Lung (tissue), 12 donors: ENCODE results near the gene PCDHGA7. TPM values are rescaled to one million over a fixed set of nuclear protein-coding genes. Genes with fewer than 3 reads are reported as not detected.
A peak's percentile ranks its signal among the peaks of the same experiment; 100 is the strongest.

Experiments
- ATAC-seq: fragments of 200-7000 bp; cut with Tn5 transposase; one replicate; pipeline ENCODE4 v1.9.1; 2020; ENCODE audit warnings: moderate number of reproducible peaks; ENCODE audit not compliant: insufficient read depth, low FRiP score
- DNase-seq, 3 donors: peaks; one replicate each; pipeline ENCODE4 v3.0.0-alpha.2; 2013 to 2017
- H3K27ac ChIP-seq, 2 donors: one replicate each; pipeline ENCODE4 v1.5.1; 2013; ENCODE audit warnings: mild to moderate bottlenecking in 2 of 2, moderate library complexity in 2 of 2, control low read depth in 1 of 2, inconsistent platforms in 1 of 2, low read depth in 1 of 2, low read length in 1 of 2
- H3K27me3 ChIP-seq, 3 donors: one replicate each; pipeline ENCODE4 v1.5.1; 2013; ENCODE audit warnings: low read length in 2 of 3; ENCODE audit not compliant: control insufficient read depth in 3 of 3, insufficient read depth in 3 of 3
- H3K36me3 ChIP-seq, 4 donors: one replicate each; pipeline ENCODE4 v1.5.1; 2013; ENCODE audit warnings: low read length in 4 of 4, mild to moderate bottlenecking in 1 of 4, moderate library complexity in 1 of 4; ENCODE audit not compliant: control insufficient read depth in 4 of 4, insufficient read depth in 4 of 4
- H3K4me1 ChIP-seq, 5 donors: one replicate each; pipeline ENCODE4 v1.5.1; 2013; ENCODE audit warnings: low read length in 5 of 5, mild to moderate bottlenecking in 2 of 5, moderate library complexity in 1 of 5; ENCODE audit not compliant: control insufficient read depth in 5 of 5, insufficient read depth in 5 of 5
- H3K4me3 ChIP-seq: one replicate; pipeline ENCODE4 v1.5.1; 2013; ENCODE audit warnings: mild to moderate bottlenecking, control low read depth, moderate library complexity
- H3K9ac ChIP-seq, 2 donors: one replicate each; pipeline ENCODE4 v1.5.1; 2013; ENCODE audit warnings: low read length in 2 of 2, control low read depth in 1 of 2; ENCODE audit not compliant: insufficient read depth in 1 of 2
- H3K9me3 ChIP-seq, 4 donors: one replicate each; pipeline ENCODE4 v1.5.1; 2013; ENCODE audit warnings: low read length in 3 of 4, mild to moderate bottlenecking in 1 of 4, moderate library complexity in 1 of 4; ENCODE audit not compliant: control insufficient read depth in 4 of 4, insufficient read depth in 3 of 4
- CTCF ChIP-seq: IDR thresholded peaks from 2 replicates; pipeline ENCODE4 v1.5.1; 2012; ENCODE audit warnings: mild to moderate bottlenecking; ENCODE audit errors: control extremely low read depth, extremely low read depth
- WGBS, 2 donors: extraction: QIAGEN DNeasy Blood & Tissue Kit; methylation state at CpG; one replicate each; pipeline ENCODE4 v1.1.7; 2013; 5-methylcytosine and 5-hydroxymethylcytosine counted together
- polyA plus RNA-seq, 2 donors: library from polyadenylated mRNA; stranded (reverse); fragments of 200-250 nt; gene quantifications; one replicate each; pipeline ENCODE4 v1.2.1, GENCODE V29; 2013
- total RNA-seq, 2 donors: library from RNA; depleted of rRNA in 1 of 2; stranded (reverse); fragments of >200 nt in 1 of 2; gene quantifications; one replicate each; pipeline ENCODE4 v1.2.1, GENCODE V29; 2014 to 2021
- donor health status: control.
- donor health status: control.
- donor health status: Bipolar disorder and iron deficiency.
- donor health status: healthy.
- donor health status: DM: yes; HTN: yes; CAD: no.

Gene PCDHGA7
- total and polyA plus RNA-seq, 4 donors: 0.23 to 6.3 (median 1.6) TPM

DNA sequence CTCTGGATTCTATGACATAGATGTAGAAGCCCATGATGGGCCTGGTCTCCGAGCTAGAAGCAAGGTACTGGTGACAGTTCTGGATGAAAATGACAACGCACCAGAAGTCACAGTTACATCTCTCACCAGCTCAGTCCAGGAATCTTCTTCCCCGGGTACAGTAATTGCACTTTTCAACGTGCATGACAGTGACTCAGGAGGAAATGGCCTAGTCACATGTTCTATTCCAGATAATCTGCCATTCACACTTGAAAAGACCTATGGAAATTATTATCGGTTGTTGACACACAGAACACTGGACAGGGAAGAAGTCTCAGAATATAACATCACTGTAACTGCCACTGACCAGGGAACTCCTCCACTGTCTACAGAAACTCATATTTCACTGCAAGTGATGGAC lies 26.4 kb upstream of the PCDHGA7 start:
- Histone ChIP-seq H3K36me3 (peaks cover 0 to 3% (median 0%) of the 10 kb centered on the region in 4 donors), H3K27me3 (no peaks in the 10 kb centered on the region), H3K9ac (no peak overlapping the region), H3K9me3 (peaks cover 11 to 49% (median 27%) of the 10 kb centered on the region in 4 donors), H3K4me1 (no peaks in the 10 kb centered on the region), H3K4me3 (no peak overlapping the region), H3K27ac (no peak overlapping the region)
- WGBS, 2 donors: 66 to 77% methylated on average over 5 of the region's 5 CpGs
- ATAC-seq (no peak), DNase-seq (no peak)
- no peak for TF ChIP-seq CTCF

- H3K4me3 ChIP-seq: no peak overlapping the region
- H3K9me3 ChIP-seq: peaks cover 11 to 50% (median 26%) of the 10 kb centered on the region in 4 donors
- DNase-seq (no peak), ATAC-seq (no peak)
- H3K27ac ChIP-seq: no peak overlapping the region
- WGBS, 2 donors: 44 to 50% methylated on average over 19 of the region's 19 CpGs
- H3K4me1 ChIP-seq: no peaks in the 10 kb centered on the region
- H3K36me3 ChIP-seq: peaks cover 0 to 3% (median 0%) of the 10 kb centered on the region in 4 donors
- no peak overlapping the region for H3K9ac ChIP-seq
- TF ChIP-seq CTCF: no peak
- no peaks in the 10 kb centered on the region for H3K27me3 ChIP-seq
These were observed 25.6 kb upstream of the PCDHGA7 start for GRCh38 chr5:141356950-141357349.

DNA sequence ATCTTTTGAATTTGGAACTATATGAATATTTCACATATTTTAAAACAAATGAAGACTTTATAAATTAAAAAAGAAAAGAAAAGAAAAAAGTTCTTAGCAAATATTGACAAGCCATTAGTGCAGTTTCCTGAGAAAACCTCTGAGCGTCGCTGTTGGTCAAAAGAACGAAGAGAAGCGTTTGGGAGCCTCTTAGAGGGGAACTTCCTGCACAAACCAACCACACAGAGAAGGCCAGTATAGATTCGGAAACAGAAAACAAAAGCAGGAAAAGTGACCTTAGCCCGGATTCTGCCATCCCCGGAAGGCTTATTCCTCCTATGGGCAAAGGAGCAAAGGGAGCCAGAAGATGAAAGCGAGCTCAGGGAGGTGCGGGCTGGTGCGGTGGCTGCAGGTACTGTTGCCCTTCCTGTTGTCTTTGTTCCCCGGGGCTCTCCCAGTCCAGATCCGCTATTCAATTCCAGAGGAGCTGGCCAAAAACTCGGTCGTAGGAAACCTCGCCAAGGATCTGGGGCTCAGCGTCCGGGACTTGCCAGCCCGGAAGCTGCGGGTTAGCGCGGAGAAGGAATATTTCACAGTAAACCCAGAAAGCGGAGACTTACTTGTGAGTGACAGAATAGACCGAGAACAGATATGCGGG lies 22.6 kb upstream of the PCDHGA7 start, which contains the start of gene PCDHGB2:
PCDHGB2 (plus strand) TSS at position 205 of the 637 bp plus-strand sequence; CDS start at position 347, 142 bp downstream.
- H3K9ac ChIP-seq: no peak within 1 kb of the TSS
- H3K27ac ChIP-seq: no peak within 1 kb of the TSS
- H3K9me3 ChIP-seq: peaks cover 11 to 55% (median 29%) of the 10 kb centered on the region in 4 donors
- peak in 2 of 3 donors; percentile 43 to 44 for DNase-seq
- WGBS, 2 donors: 18 to 20% methylated on average over 24 of the region's 24 CpGs
- H3K27me3 ChIP-seq: peaks cover 0 to 5% (median under 1%) of the 10 kb centered on the region in 3 donors
- H3K4me1 ChIP-seq: peaks cover 0 to 2% (median 0%) of the 10 kb centered on the region in 5 donors
- no peak for TF ChIP-seq CTCF
- peaks cover 0 to 3% (median 0%) of the 10 kb centered on the region in 4 donors for H3K36me3 ChIP-seq
- ATAC-seq: no peak
- no peak within 1 kb of the TSS for H3K4me3 ChIP-seq

- peaks cover 0 to 5% (median 3%) of the 10 kb centered on the region in 3 donors for H3K27me3 ChIP-seq
- H3K4me1 ChIP-seq: peaks cover 0 to 2% (median 0%) of the 10 kb centered on the region in 5 donors
- no peak overlapping the region for H3K27ac ChIP-seq
- peaks cover 11 to 55% (median 33%) of the 10 kb centered on the region in 4 donors for H3K9me3 ChIP-seq
- no peak overlapping the region for H3K9ac ChIP-seq
- peaks cover 0 to 3% (median 0%) of the 10 kb centered on the region in 4 donors for H3K36me3 ChIP-seq
- no peak for TF ChIP-seq CTCF
- WGBS, 2 donors: 37 to 42% methylated on average over 15 of the region's 15 CpGs
- no peak for DNase-seq
- no peak overlapping the region for H3K4me3 ChIP-seq
- ATAC-seq: no peak
These were observed 21.9 kb upstream of the PCDHGA7 start for GRCh38 chr5:141360685-141361084.
